Stimulated activated CD4-positive, alpha-beta T cell treated with anti-CD3 and anti-CD28 coated beads, Interleukin-1b, Interleukin-23, amount 100 ng/mL, for 24 hours (primary cell): ENCODE results near the gene COPG1.
"Not testable (repeated sequence)": the region's sequence is repeated elsewhere in the genome, so short reads cannot be mapped to it uniquely, and the experiment has no call there.

Experiments
- DNase-seq, 4 experiments: peaks; one replicate each; pipeline ENCODE4 v3.0.0-alpha.2; 2020; ENCODE audit warnings: low read depth in 4 of 4, low spot score in 1 of 4

COPG1 gene, protein sequence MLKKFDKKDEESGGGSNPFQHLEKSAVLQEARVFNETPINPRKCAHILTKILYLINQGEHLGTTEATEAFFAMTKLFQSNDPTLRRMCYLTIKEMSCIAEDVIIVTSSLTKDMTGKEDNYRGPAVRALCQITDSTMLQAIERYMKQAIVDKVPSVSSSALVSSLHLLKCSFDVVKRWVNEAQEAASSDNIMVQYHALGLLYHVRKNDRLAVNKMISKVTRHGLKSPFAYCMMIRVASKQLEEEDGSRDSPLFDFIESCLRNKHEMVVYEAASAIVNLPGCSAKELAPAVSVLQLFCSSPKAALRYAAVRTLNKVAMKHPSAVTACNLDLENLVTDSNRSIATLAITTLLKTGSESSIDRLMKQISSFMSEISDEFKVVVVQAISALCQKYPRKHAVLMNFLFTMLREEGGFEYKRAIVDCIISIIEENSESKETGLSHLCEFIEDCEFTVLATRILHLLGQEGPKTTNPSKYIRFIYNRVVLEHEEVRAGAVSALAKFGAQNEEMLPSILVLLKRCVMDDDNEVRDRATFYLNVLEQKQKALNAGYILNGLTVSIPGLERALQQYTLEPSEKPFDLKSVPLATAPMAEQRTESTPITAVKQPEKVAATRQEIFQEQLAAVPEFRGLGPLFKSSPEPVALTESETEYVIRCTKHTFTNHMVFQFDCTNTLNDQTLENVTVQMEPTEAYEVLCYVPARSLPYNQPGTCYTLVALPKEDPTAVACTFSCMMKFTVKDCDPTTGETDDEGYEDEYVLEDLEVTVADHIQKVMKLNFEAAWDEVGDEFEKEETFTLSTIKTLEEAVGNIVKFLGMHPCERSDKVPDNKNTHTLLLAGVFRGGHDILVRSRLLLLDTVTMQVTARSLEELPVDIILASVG

DNA sequence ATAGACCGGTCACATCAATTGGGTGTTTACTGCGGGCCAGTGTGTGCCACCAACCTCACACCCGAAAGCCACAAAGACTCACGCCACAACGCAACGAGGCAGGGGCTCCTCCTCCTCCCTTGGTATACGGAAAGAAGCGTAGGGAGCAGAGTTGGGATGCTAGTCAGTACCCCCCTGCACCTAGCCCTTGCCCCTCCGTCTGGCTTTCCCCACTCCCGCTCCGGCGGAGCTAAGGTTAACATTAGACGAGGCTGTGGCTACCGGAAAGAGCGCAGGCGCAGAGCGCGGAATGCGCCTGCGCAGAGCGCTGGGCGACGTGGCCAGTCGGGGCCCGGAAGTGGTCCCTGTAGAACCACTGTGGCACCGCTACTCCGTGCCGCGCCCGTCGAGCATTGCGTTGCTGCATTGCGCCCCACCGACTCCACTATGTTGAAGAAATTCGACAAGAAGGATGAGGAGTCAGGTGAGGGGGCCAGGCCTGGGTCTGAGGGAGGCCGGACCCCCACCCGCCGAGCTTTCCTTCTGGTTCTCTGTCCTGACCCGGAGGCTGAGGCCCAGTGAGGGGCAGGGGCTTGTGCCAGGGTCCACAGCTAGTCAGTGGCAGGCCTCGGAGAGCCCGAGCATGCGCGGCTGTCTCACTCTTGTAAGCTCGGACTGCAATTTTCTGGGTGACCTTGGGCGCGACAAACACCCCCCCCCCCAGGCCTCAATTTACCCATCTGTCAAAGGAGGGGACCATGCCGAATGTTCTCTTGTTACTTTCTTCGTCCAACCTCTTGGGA is at the start of gene COPG1:
Gene COPG1, plus strand, starts transcription at position 323 of the 782 bp plus-strand sequence. Its CDS starts 104 bp downstream, at position 427.
- DNase-seq, result peak; percentile 53 to 77 (median 72)

DNA sequence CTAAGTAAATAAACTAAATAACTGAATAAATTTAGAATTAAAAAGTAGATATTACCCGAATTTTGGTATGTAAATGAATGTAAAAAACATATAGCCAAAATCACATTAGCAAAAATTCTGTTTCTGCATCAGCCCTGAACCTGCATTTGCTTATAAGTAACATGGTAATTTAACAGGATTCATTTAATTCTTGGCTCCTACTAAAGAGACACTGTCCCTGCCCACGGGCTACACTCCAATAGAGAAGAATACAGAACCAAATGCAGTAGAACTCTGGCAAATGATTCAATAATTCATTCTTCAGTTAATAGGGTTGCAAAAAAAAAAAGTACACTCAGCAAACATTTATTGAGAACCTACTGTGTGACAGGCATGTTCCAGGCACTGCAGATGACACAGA is 44.9 kb upstream of the COPG1 start:
- no peak for DNase-seq

GRCh38 chr3:129205109-129205832 is 44.1 kb upstream of the COPG1 start:
- DNase-seq, result no peak

GRCh38 chr3:129207479-129207878 is 41.9 kb upstream of the COPG1 start:
- DNase-seq, result no peak

- no peak for DNase-seq
These were observed 38.1 kb upstream of the COPG1 start for GRCh38 chr3:129211345-129211744.

- DNase-seq, result no peak
These were observed 37.6 kb upstream of the COPG1 start for GRCh38 chr3:129211772-129212171.

DNA sequence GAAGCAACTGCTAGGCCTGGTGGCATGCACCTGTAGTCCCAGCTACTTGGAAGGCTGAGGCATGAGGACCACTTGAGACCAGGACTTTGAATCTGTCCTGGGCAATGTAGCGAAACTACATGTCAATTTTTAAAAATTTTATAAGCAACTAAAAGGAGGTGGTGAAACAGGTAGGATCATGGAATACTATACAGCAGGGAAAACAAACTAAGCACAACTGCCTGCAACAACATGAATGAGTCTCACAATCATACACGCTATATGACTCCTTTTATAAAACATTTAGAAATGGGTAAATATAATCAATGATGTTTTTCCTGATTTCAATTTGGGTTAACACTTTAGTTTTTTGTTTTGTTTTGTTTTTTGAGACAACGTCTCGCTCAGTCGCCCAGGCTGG is 36.2 kb upstream of the COPG1 start:
- no peak for DNase-seq

- no peak for DNase-seq
These were observed 30.7 kb upstream of the COPG1 start for GRCh38 chr3:129218742-129219141.

DNA sequence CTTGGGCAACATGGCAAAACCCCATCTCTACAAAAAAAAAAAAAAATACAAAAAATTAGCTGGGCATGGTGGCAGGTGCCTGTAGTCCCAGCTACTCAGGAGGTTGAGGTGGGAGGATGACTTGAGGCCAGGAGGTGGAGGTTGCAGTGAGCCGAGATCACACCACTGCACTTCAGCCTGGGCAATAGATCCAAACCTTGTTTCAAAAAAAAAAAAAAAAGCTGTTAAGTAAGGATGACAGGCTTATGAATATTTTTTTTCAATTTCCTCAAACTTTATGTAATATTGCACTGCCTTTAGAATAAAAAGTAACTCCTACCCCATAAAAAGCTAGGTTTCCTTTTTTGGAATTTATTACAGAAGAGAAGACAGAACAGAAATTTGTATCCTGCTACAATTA is 25.0 kb upstream of the COPG1 start:
- DNase-seq, result not testable (repeated sequence)

- no peak for DNase-seq
These were observed 24.4 kb upstream of the COPG1 start for GRCh38 chr3:129224984-129225393.

- DNase-seq, result no peak
These were observed 23.0 kb upstream of the COPG1 start for GRCh38 chr3:129226374-129226773.

GRCh38 chr3:129228891-129229585 is 20.4 kb upstream of the COPG1 start:
- no peak for DNase-seq

- DNase-seq, result no peak
These were observed 18.9 kb upstream of the COPG1 start for GRCh38 chr3:129230311-129231019.

- DNase-seq, result no peak
These were observed 17.9 kb upstream of the COPG1 start for GRCh38 chr3:129231331-129232119.

- DNase-seq, result no peak
These were observed 15.9 kb upstream of the COPG1 start for GRCh38 chr3:129233538-129233937.

DNA sequence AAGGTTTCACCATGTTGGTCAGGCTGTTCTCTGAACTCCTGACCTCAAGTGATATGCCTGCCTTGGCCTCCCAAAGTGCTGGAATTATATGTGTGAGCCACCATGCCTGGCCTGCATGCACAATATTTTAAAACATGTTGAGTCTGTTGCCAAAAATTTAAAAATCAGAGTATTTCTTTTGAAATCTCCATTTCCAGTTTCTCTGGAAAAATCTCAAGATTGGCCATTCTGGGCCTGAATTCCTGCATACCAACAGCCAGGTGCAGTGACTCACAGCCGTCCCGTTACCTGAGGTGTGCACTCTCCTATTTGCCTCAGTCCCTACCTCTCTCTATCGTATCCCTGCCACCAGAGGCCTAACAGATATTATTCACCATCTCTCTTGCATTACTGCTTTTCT is 15.0 kb upstream of the COPG1 start:
- no peak for DNase-seq

DNA sequence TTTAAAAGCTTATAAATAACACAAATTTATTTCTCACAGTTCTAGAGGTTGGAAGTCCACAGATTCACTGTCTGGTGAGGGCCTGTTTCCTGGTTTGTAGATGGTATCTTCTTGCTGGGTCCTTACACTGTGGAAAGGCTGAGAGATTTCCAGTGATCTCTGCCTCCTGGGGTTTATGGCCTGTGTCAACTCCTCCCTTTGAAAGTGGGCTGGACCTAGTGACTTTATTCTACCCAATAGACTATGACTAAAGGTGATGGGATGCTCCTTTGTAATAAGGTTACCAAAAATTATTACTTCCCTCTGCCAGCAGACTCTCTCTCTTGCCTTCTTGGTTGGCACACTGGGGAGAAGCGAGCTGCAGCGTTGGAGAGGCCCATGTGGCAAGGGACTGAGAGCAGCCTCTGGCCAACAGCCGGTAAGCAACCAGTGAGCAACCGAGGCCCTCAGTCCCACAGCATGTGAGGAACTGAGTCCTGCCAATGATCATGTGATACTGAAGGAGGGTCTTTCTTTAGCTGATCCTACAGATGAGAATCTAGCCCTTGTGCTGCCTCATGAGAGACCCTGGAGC is 14.0 kb upstream of the COPG1 start:
- no peak for DNase-seq

DNA sequence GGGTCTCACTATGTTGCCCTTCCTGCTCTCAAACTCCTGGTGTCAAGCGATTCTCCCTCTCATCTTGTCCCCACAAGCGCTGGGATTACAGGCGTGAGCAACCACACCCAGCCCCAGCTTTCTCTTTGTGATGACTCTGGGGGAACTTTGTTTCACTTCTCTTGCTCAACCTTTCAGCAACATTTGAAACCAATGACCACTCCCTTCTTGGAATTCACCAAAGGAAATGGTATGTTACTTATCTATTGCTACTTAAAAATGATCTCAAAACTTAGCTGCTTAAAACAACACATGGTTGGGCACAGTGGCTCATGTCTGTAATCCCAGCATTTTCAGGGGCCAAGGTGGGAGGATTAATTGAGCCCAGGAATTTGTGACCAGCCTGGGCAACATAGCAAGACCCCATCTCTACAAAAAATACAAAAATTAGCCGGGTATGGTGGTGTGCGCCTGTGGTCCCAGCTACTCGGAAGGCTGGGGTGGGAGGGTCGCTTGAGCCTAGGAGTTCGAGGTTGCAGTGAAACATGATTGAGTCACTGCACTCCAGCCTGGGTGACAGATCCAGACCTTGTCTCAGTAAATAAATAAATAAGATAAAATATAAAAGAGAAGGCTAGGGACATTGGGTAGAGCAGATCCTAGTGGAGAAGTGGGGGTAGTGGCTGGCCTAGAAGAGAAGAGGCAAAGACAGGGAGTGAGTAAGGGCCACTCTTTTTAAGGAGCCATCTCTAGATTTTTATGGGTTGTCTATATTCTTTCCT is 10.3 kb upstream of the COPG1 start:
- no peak for DNase-seq
